HepG2 (cell line): ENCODE results near the gene SYNM. TPM values are rescaled to one million over a fixed set of nuclear protein-coding genes. Genes with fewer than 3 reads are reported as not detected.
A peak's percentile ranks its signal among the peaks of the same experiment; 100 is the strongest.

ENCODE experiments used
- FLYWCH1 ChIP-seq: sonication (generic); formaldehyde crosslinking; IDR thresholded peaks from 2 replicates; pipeline ENCODE4 v1.8.1; 2023; ENCODE audit warnings: mild to moderate bottlenecking, missing genetic modification reagents
- FOXP4 ChIP-seq: sonication (generic); formaldehyde crosslinking; IDR thresholded peaks from 2 replicates; pipeline ENCODE4 v1.4.0; 2020; ENCODE audit warnings: missing genetic modification reagents
- GATAD1 ChIP-seq: IDR thresholded peaks from 2 replicates; pipeline ENCODE4 v1.6.1; 2016; ENCODE audit warnings: missing genetic modification reagents, missing compliant biosample characterization
- HHEX ChIP-seq: IDR thresholded peaks from 2 replicates; pipeline ENCODE4 v1.6.1; 2016; ENCODE audit warnings: control low read depth
- JUNB ChIP-seq: sonication (generic); formaldehyde crosslinking; IDR thresholded peaks from 2 replicates; pipeline ENCODE4 v1.8.0; 2022; ENCODE audit warnings: missing genetic modification reagents, mild to moderate bottlenecking, borderline replicate concordance
- LRRFIP1 ChIP-seq: sonication (generic); formaldehyde crosslinking; conservative IDR thresholded peaks from 2 replicates; pipeline ENCODE4 v1.4.0; 2020; ENCODE audit warnings: missing genetic modification reagents
- MAFG ChIP-seq: sonication (generic); formaldehyde crosslinking; IDR thresholded peaks from 2 replicates; pipeline ENCODE4 v1.5.1; 2020; ENCODE audit warnings: mild to moderate bottlenecking, missing genetic modification reagents
- NFYC ChIP-seq: IDR thresholded peaks from 2 replicates; pipeline ENCODE4 v1.6.1; 2016; ENCODE audit warnings: missing genetic modification reagents, missing compliant biosample characterization
- SALL2 ChIP-seq: sonication (generic); formaldehyde crosslinking; IDR thresholded peaks from 2 replicates; pipeline ENCODE4 v1.8.1; 2023; ENCODE audit warnings: mild to moderate bottlenecking, missing genetic modification reagents, inconsistent platforms
- SRSF9 ChIP-seq: fragments of 200-400 bp; formaldehyde crosslinking; IDR thresholded peaks from 2 replicates; pipeline ENCODE4 v1.6.1; 2018; ENCODE audit warnings: borderline replicate concordance, mild to moderate bottlenecking, low read depth, low read length; ENCODE audit not compliant: insufficient read depth, poor library complexity, severe bottlenecking
- TBX3 ChIP-seq: fragments of 450-650 bp; IDR thresholded peaks from 2 replicates; pipeline ENCODE4 v1.6.1; 2017; ENCODE audit warnings: antibody characterized with exemption, mild to moderate bottlenecking, inconsistent platforms, borderline replicate concordance
- TFE3 ChIP-seq: IDR thresholded peaks from 2 replicates; pipeline ENCODE4 v1.6.1; 2016
- ZBTB43 ChIP-seq: sonication (generic); formaldehyde crosslinking; conservative IDR thresholded peaks from 2 replicates; pipeline ENCODE4 v1.4.0; 2020; ENCODE audit warnings: missing genetic modification reagents
- ZFYVE20 ChIP-seq: sonication (generic); formaldehyde crosslinking; IDR thresholded peaks from 2 replicates; pipeline ENCODE4 v1.8.0; 2023; ENCODE audit warnings: low read depth, mild to moderate bottlenecking, moderate library complexity, missing genetic modification reagents, borderline replicate concordance
- ZKSCAN1 ChIP-seq: fragments of 150-350 bp; IDR thresholded peaks from 2 replicates; pipeline ENCODE4 v1.6.1; 2014; ENCODE audit warnings: low read length
- ZNF138 ChIP-seq: sonication (generic); formaldehyde crosslinking; IDR thresholded peaks from 2 replicates; pipeline ENCODE4 v1.5.0; 2020; ENCODE audit warnings: mild to moderate bottlenecking, low read depth, missing genetic modification reagents
- ZNF354B ChIP-seq: sonication (generic); formaldehyde crosslinking; IDR thresholded peaks from 2 replicates; pipeline ENCODE4 v1.8.0; 2022; ENCODE audit warnings: mild to moderate bottlenecking, missing genetic modification reagents
- ZNF503 ChIP-seq: sonication (generic); formaldehyde crosslinking; IDR thresholded peaks from 2 replicates; pipeline ENCODE4 v1.4.0; 2020; ENCODE audit warnings: missing genetic modification reagents
- ZNF567 ChIP-seq: sonication (generic); formaldehyde crosslinking; IDR thresholded peaks from 2 replicates; pipeline ENCODE4 v1.8.1; 2023; ENCODE audit warnings: mild to moderate bottlenecking, missing genetic modification reagents, borderline replicate concordance
- ZNF619 ChIP-seq: sonication (generic); formaldehyde crosslinking; IDR thresholded peaks from 2 replicates; pipeline ENCODE4 v1.4.0; 2020; ENCODE audit warnings: mild to moderate bottlenecking, missing genetic modification reagents
- polyA plus RNA-seq, 8 experiments: library from polyadenylated mRNA; depleted of rRNA in 3 of 8; stranded (reverse) in 7 of 8; unstranded in 1 of 8; fragments of >200 nt; fragmentation: Illumina TruSeq in 4 of 8; extraction: Trizol in 4 of 8; gene quantifications; 2 replicates each; pipeline versions ENCODE4 v1.2.1 to v1.2.3, GENCODE V29; 2011 to 2016; ENCODE audit warnings: low read depth in 4 of 8, missing spikeins in 1 of 8, mixed read lengths in 1 of 8; ENCODE audit not compliant: insufficient read depth in 1 of 8
- total RNA-seq, 5 experiments: library from RNA; depleted of rRNA; stranded (reverse); fragments of >200 nt; fragmentation: Illumina TruSeq; extraction: Trizol; gene quantifications; 2 replicates each; pipeline ENCODE4 v1.2.3, GENCODE V29; 2016; ENCODE audit warnings: low read depth in 1 of 5

The SYNM gene
- total and polyA plus RNA-seq, 2 of the 13 experiments (the other 11 are each of a cell fraction or from before 2014, with no cell fraction given), result 1.1 to 3.7 TPM

GRCh38 chr15:99131441-99132023 is 26.7 kb downstream of the SYNM start (continued):
- no peak for TF ChIP-seq FOXP4
- TF ChIP-seq GATAD1 (CRISPR knock-in tag), result no peak; the same call in 1 of the 2 replicates
- TF ChIP-seq MAFG (CRISPR knock-in tag), result no peak
- TF ChIP-seq TBX3, result no peak
- TF ChIP-seq FLYWCH1 (CRISPR knock-in tag), result no peak
- TF ChIP-seq ZBTB43 (CRISPR knock-in tag), result no peak
- TF ChIP-seq ZNF503 (CRISPR knock-in tag), result no peak
- no peak for TF ChIP-seq NFYC
- TF ChIP-seq ZFYVE20, result no peak
- no peak for TF ChIP-seq LRRFIP1
- no peak for TF ChIP-seq ZNF354B (CRISPR knock-in tag)
- TF ChIP-seq SALL2 (CRISPR knock-in tag), result no peak; the same call in 1 of the 2 replicates
- no peak for TF ChIP-seq SRSF9
- no peak for TF ChIP-seq ZNF619 (CRISPR knock-in tag)
- TF ChIP-seq TFE3 (CRISPR knock-in tag), result peak; percentile 66; the same call in 1 of the 2 replicates
- no peak for TF ChIP-seq ZNF567
- no peak for TF ChIP-seq HHEX (CRISPR knock-in tag)
- TF ChIP-seq ZKSCAN1, result no peak
- no peak for TF ChIP-seq JUNB (CRISPR knock-in tag)
- TF ChIP-seq ZNF138, result no peak
